Measurements from ENCODE around the gene IPCEF1.

DNA sequence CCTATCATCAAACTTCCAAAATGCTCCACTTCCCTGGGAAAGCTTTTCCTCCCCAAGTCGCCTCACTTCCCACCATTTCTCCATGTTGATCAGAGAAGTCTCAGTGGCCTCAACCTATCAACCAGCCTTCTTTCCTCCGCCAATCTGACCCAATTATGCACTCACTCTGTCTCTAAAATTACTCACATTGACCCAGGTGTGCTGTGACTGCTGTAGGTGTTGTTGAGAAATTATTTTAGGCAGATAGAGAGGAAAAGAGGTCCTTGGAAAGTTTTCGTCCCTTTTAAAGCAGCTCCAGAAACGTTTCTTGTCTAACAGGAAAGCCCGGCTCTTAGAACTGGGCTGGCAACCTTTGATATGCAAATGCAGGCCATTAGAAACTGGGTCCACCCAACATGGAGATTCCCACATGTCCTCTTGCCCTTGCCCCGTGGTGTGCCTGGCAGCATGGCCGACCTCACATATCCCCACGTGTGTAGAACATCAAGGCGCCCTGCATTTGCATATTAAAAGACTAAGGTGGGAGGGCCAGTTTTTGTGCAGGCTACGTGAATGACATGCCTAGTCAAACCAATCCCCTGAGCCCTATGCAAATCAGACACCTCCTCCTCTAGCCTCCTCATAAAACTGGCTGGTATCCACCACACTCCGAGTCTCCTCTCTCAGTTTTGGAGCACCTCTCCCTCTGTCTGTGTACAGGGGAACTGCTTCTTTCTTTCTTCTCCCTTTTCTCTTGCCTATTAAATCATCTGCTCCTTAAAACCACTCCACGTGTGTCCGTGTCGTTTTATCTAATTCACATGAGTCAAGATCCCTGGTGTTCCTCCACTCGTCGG is 12.9 kb downstream of the IPCEF1 start:
- TF ChIP-seq, protein P1, sequence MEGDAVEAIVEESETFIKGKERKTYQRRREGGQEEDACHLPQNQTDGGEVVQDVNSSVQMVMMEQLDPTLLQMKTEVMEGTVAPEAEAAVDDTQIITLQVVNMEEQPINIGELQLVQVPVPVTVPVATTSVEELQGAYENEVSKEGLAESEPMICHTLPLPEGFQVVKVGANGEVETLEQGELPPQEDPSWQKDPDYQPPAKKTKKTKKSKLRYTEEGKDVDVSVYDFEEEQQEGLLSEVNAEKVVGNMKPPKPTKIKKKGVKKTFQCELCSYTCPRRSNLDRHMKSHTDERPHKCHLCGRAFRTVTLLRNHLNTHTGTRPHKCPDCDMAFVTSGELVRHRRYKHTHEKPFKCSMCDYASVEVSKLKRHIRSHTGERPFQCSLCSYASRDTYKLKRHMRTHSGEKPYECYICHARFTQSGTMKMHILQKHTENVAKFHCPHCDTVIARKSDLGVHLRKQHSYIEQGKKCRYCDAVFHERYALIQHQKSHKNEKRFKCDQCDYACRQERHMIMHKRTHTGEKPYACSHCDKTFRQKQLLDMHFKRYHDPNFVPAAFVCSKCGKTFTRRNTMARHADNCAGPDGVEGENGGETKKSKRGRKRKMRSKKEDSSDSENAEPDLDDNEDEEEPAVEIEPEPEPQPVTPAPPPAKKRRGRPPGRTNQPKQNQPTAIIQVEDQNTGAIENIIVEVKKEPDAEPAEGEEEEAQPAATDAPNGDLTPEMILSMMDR (IDR thresholded peaks at IDR 0.05) = no peak
- no peak for TF ChIP-seq POLR2A (IDR thresholded peaks at IDR 0.05)
- no peak for TF ChIP-seq EP300 (IDR thresholded peaks at IDR 0.05)

Measured in tibial nerve (tissue), 4 donors.